ENCODE measurements around the gene ST6GALNAC1.

- TF ChIP-seq POLR2AphosphoS5 (IDR thresholded peaks at IDR 0.05) = no peak
- TF ChIP-seq CTCF (IDR thresholded peaks at IDR 0.05) = no peak
These were observed 7.7 kb downstream of the ST6GALNAC1 start for GRCh38 chr17:76635659-76636360.
